HG02970 (cell line): Measurements from ENCODE around the gene NEXMIF.
"Not testable (repeated sequence)": the region's sequence is repeated elsewhere in the genome, so short reads cannot be mapped to it uniquely, and the experiment has no call there.

Source experiments
- ATAC-seq: cut with Tn5 transposase; IDR thresholded peaks from one replicate; pipeline ENCODE4 v1.9.1; 2021; ENCODE audit warnings: mild to moderate bottlenecking, moderate library complexity, moderate number of reproducible peaks; ENCODE audit not compliant: unreplicated experiment, low FRiP score

The NEXMIF gene

GRCh38 chrX:74800062-74800461, 125.2 kb downstream of the NEXMIF start:
- no peak for ATAC-seq

- no peak for ATAC-seq
Measured at GRCh38 chrX:74797338-74797887, 127.8 kb downstream of the NEXMIF start.

GRCh38 chrX:74788545-74789086, 136.6 kb downstream of the NEXMIF start:
- no peak for ATAC-seq

GRCh38 chrX:74784629-74785028, 140.6 kb downstream of the NEXMIF start:
- ATAC-seq = no peak

GRCh38 chrX:74781507-74782034, 143.7 kb downstream of the NEXMIF start:
- no peak for ATAC-seq

- ATAC-seq = no peak
Measured at GRCh38 chrX:74779175-74779574, 146.1 kb downstream of the NEXMIF start.

- no peak for ATAC-seq
Measured at GRCh38 chrX:74774988-74775387, 150.3 kb downstream of the NEXMIF start.

- no peak for ATAC-seq
Measured at GRCh38 chrX:74736450-74736849, 188.8 kb downstream of the NEXMIF start.

GRCh38 chrX:74705269-74705668, 220.0 kb downstream of the NEXMIF start:
- no peak for ATAC-seq

GRCh38 chrX:74701343-74701742, 223.9 kb downstream of the NEXMIF start:
- not testable (repeated sequence) for ATAC-seq

GRCh38 chrX:74684466-74684865, 240.8 kb downstream of the NEXMIF start:
- ATAC-seq = no peak
